ENCODE results near the gene STARD10. TPM values are rescaled to one million over a fixed set of nuclear protein-coding genes. Genes with fewer than 3 reads are reported as not detected.

The STARD10 gene
- total and polyA plus RNA-seq, 9 of the 15 experiments (the other 6 are each of a cell fraction or from before 2014, with no cell fraction given): 0.15 to 52.9 (median 32.3) TPM

- no peak for TF ChIP-seq MEF2D (tag; conservative IDR thresholded peaks at IDR 0.05; ENCODE audit: low read depth)
- no peak for TF ChIP-seq ELK1 (CRISPR knock-in tag; IDR thresholded peaks at IDR 0.05)
- 0 out of 2 replicates have a peak, but pooled peaks have one; percentile 3 for TF ChIP-seq ZNF592 (IDR thresholded peaks at IDR 0.05)
- no peak for TF ChIP-seq MYNN (IDR thresholded peaks at IDR 0.05)
- TF ChIP-seq MYNN (CRISPR knock-in tag; IDR thresholded peaks at IDR 0.05): no peak
- TF ChIP-seq SMAD3 (CRISPR knock-in tag; conservative IDR thresholded peaks at IDR 0.05): no peak
- TF ChIP-seq SMARCE1 (IDR thresholded peaks at IDR 0.05): peak; percentile 27; the same call in 1 of the 2 replicates
- no peak for TF ChIP-seq HNRNPUL1 (IDR thresholded peaks at IDR 0.05; ENCODE audit: low read length)
- no peak for TF ChIP-seq MYC (IDR thresholded peaks at IDR 0.05; ENCODE audit: low read depth, low read length)
- TF ChIP-seq MYC (CRISPR knock-in tag; IDR thresholded peaks at IDR 0.05; ENCODE audit: borderline replicate concordance, low read depth): peak; percentile 27; the same call in 1 of the 2 replicates
- TF ChIP-seq PPARD (CRISPR knock-in tag; IDR thresholded peaks at IDR 0.05): no peak
- no peak for TF ChIP-seq SMARCC2 (IDR thresholded peaks at IDR 0.05; ENCODE audit: low read depth)
- no peak for TF ChIP-seq MAFF (IDR thresholded peaks at IDR 0.05; ENCODE audit: low read length)
- 0 out of 2 replicates have a peak, but pooled peaks have one; percentile 38 for TF ChIP-seq NFRKB (IDR thresholded peaks at IDR 0.05; ENCODE audit: low read depth)
- TF ChIP-seq ETS2 (tag; IDR thresholded peaks at IDR 0.05; ENCODE audit: borderline replicate concordance, poor library complexity, severe bottlenecking): no peak
- TF ChIP-seq ZNF263 (CRISPR knock-in tag; IDR thresholded peaks at IDR 0.05; ENCODE audit: borderline replicate concordance): no peak
- TF ChIP-seq PRPF4 (IDR thresholded peaks at IDR 0.05; ENCODE audit: insufficient read depth, low read depth, low read length, poor library complexity, severe bottlenecking): peak; percentile 26
- TF ChIP-seq GABPA (tag; conservative IDR thresholded peaks at IDR 0.05; ENCODE audit: low read depth): no peak
- no peak for TF ChIP-seq ZNF778 (CRISPR knock-in tag; IDR thresholded peaks at IDR 0.05)
- no peak for TF ChIP-seq KHSRP (IDR thresholded peaks at IDR 0.05)
- TF ChIP-seq SMARCA5 (IDR thresholded peaks at IDR 0.05): no peak
- 0 out of 2 replicates have a peak, but pooled peaks have one; percentile 18 for TF ChIP-seq HNRNPL (IDR thresholded peaks at IDR 0.05; ENCODE audit: low read depth, low read length)
- no peak for TF ChIP-seq ZNF586 (CRISPR knock-in tag; conservative IDR thresholded peaks at IDR 0.05)
- TF ChIP-seq RBM14 (IDR thresholded peaks at IDR 0.05; ENCODE audit: borderline replicate concordance, insufficient read depth, low read depth, low read length): no peak
- TF ChIP-seq TARDBP (IDR thresholded peaks at IDR 0.05): peak; percentile 35; the same call in 1 of the 2 replicates
- no peak for TF ChIP-seq ZNF75A (CRISPR knock-in tag; IDR thresholded peaks at IDR 0.05)
Measured at GRCh38 chr11:72814286-72815109, 20.7 kb upstream of the STARD10 start, which contains the start of gene ATG16L2 (continued).

Measured in K562 (cell line).